Measurements from ENCODE around the gene PTGES. TPM values are rescaled to one million over a fixed set of nuclear protein-coding genes. Genes with fewer than 3 reads are reported as not detected.

The PTGES gene
- total RNA-seq, 1 donor = under 0.01 TPM

GRCh38 chr9:129696944-129697655 lies 55.7 kb downstream of the PTGES start:
- peak in 2 of 3 donors; percentile 58 to 60 for DNase-seq (ENCODE audit: low read depth in 2 of 3, low spot score in 2 of 3)

- DNase-seq (ENCODE audit: low read depth in 2 of 3, low spot score in 2 of 3) = no peak
These were observed 57.0 kb downstream of the PTGES start for GRCh38 chr9:129695870-129696269.

- DNase-seq (ENCODE audit: low read depth in 2 of 3, low spot score in 2 of 3) = no peak
These were observed 58.6 kb downstream of the PTGES start for GRCh38 chr9:129694243-129694646.

- DNase-seq (ENCODE audit: low read depth in 2 of 3, low spot score in 2 of 3) = no peak
These were observed 59.1 kb downstream of the PTGES start for GRCh38 chr9:129693741-129694140.

- no peak for DNase-seq (ENCODE audit: low read depth in 2 of 3, low spot score in 2 of 3)
These were observed 60.3 kb downstream of the PTGES start for GRCh38 chr9:129692534-129692933.

Other genes starting within 250 kb of the PTGES start
- not detected for gene C9orf50, start 131.9 kb downstream of the PTGES start, total RNA-seq
- gene NTMT1, start 126.9 kb downstream of the PTGES start, total RNA-seq = 18.9 TPM
- gene ASB6, start 110.9 kb downstream of the PTGES start, total RNA-seq = 15.9 TPM
- gene PRRX2, start 87.4 kb downstream of the PTGES start, total RNA-seq = not detected
- 20.2 TPM for gene TOR1B, start 50.1 kb upstream of the PTGES start, total RNA-seq
- gene TOR1A, start 71.1 kb upstream of the PTGES start, total RNA-seq = 28.5 TPM
- gene C9orf78, start 82.2 kb upstream of the PTGES start, total RNA-seq = 19.4 TPM
- gene USP20, start 82.4 kb upstream of the PTGES start, total RNA-seq = 41.7 TPM